ENCODE results near the gene MOV10L1.

- no peak for TF ChIP-seq CTCF (IDR thresholded peaks at IDR 0.05)
- no peak for TF ChIP-seq POLR2A (IDR thresholded peaks at IDR 0.05)
Measured at GRCh38 chr22:50074551-50075530, 15.0 kb upstream of the MOV10L1 start.

Measured in breast epithelium (tissue), 3 donors.